Activated T-cell treated with anti-CD3 and anti-CD28 coated beads for 1 hour (primary cell): ENCODE measurements around the gene ASB11.
"Not testable (repeated sequence)": the region's sequence is repeated elsewhere in the genome, so short reads cannot be mapped to it uniquely, and the experiment has no call there.

Experiments
- DNase-seq: peaks from one replicate; pipeline ENCODE4 v3.0.0-alpha.2; 2020; ENCODE audit warnings: low read depth

The ASB11 gene

DNA sequence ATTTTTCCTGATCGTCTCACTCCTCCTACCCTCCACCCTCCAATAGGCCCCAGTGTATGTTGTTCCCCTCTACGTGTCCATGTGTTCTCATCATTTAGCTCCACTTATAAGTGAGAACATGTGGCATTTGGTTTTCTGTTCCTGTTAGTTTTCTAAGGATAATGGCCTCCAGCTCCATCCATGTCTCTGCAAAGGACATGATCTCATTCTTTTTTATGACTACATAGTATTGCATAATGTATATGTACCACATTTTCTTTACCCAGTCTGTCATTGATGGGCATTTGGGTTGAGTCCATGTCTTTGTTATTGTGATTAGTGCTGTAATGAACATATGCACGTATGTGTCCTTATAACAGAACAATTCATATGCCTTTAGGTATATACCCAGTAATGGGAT, 9.5 kb downstream of the ASB11 start:
- not testable (repeated sequence) for DNase-seq

DNA sequence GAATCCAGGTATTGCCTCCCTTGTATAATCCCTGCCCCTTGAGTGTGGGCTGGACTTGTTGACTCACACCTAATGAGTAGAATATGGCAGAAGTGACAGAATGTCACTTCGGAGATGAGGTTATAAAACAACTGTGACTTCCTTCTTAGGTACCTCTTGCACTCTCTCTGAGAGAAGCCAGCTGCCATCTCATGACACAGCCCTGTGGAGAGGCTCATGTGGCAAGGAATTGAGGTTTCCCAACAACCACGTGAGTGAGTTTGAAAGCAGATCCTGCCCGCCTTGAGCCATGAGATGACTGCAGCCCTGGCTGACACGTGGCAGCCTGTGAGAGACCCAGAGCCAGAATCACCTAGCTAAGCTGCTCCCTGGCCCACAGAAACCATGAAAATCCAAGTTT, 13.5 kb downstream of the ASB11 start:
- no peak for DNase-seq

DNA sequence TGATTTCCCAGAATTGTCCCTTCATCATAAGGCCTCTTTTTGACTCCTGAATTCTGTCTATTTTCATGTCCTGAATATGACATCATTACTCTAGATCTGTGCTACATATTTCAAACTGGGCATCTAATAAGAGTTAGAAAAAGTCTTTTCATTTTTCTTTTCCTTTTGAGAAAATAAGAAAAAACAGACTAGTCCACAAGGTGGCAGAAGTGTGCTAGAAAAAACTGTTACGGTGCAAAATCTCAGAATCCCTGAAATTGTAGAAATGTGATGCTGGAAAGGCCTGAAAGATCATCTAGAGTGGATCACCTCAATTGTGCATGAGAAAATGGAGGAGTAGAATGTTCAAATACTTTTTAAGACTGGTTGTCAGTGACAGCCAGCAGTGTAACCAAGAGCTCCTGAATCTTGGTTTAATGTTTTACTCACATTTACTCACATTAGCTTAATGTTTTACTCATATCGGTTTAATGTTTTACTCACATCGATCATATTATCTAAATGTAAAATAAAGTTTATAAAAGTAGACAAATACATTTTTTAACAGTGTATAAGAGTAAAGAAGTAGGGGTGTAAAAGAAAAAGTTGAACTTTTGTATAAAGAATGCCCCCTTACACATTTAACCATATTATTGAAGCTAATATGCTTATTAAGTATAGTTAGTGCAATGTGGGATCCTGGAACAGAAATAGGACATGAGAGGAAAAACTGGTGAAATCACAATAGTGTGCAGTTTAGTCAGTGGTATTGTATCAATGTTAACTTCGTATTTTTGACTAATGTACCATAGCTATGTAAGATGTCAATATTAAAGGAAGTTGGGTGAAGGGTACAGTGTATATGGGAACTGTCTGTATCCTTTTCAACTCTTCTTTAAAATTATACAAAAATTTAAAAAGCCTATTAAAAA, 15.2 kb downstream of the ASB11 start:
- no peak for DNase-seq

DNA sequence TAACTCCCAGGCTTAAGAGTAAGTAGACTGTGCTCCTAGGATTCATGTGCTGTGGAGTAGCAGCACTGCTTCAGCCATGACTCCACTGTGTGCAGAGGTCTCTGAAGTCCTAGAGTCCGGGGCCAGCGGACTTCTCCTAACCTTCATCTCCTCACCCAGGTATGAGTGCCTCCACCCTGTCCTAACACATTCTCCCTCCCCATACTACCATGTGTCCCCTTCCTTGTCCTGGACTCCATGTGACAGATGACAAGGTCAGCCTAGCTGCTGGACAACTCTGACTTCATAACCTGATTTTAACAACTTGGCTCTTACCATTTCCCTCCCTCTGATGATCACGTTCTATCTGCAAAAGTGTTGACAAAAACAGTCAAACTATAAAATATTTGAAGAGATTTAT, 16.7 kb downstream of the ASB11 start:
- DNase-seq, result no peak

DNA sequence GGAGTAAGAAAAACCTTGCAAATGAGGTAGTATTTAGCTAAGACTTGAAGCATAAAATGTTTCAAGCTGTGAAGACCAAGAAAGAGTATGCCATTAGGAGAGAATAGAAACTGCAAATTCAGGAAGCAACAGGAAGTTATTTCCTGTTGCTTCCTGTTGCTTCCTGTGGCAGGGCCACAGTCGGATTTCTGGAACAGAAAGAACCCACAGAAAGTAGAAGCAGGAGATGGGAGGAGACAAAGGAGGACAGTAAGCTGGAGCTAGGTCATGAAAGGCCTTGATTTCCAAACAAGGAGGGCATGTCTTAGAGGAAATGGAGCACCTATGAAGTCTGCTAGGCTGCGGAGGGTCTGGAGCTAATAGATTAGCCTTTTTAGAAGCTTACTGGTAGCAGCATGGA, 17.2 kb downstream of the ASB11 start:
- no peak for DNase-seq

GRCh38 chrX:15293451-15293850, 22.0 kb downstream of the ASB11 start:
- no peak for DNase-seq

DNA sequence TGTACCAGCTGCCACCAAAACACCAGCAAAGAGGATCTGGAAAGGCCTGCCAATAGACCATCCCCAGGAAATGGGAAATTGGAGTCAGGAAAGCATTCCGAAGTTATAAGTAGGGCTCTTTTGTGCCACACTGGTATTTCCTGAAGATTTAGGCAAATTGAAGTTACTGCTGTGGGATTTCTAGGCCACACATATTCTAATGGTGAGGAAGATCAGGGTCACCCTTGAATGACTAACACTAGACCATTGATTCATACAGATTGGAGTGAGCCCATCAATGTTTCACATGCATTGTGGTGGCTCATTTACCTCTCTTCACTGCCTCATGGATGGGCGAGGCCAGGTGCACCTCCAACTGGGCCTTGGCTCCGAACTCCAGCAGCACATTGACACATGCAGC, 22.6 kb downstream of the ASB11 start:
- no peak for DNase-seq

DNA sequence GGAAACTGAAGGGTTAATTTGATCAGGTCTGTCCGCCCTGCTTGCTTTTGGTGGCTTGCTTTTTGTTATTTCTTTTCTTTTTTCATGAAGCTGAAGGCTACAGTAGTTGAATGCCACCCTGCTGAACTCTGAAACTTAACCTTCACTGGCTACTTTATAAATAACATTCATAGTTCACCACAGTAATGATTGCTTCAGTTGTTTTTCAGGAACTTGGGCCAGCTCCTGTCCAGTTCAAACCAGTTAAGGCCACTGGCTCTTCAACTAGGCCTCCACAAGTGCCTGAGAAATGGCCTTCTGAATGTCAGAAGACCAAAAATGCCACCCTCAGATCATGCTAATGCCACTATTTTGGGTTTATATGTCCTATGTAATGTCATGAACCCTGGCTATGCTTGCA, 37.8 kb downstream of the ASB11 start:
- DNase-seq, result no peak

- DNase-seq, result no peak
These were observed 40.5 kb downstream of the ASB11 start for GRCh38 chrX:15274946-15275345.

- DNase-seq, result not testable (repeated sequence)
These were observed 42.2 kb downstream of the ASB11 start for GRCh38 chrX:15273275-15273674.

GRCh38 chrX:15271757-15272156, 43.7 kb downstream of the ASB11 start:
- DNase-seq, result no peak

- no peak for DNase-seq
These were observed 45.6 kb downstream of the ASB11 start, which contains the start of gene ASB9 for GRCh38 chrX:15269618-15270521. Gene ASB9, minus strand, starts transcription at chrX:15270083. Its CDS starts 209 bp downstream, at chrX:15269874.

- no peak for DNase-seq
These were observed 46.3 kb downstream of the ASB11 start for GRCh38 chrX:15269120-15269519.

- DNase-seq, result no peak
These were observed 60.6 kb downstream of the ASB11 start for GRCh38 chrX:15254852-15255251.

- DNase-seq, result no peak
These were observed 69.5 kb downstream of the ASB11 start for GRCh38 chrX:15245896-15246295.

- no peak for DNase-seq
These were observed 71.0 kb downstream of the ASB11 start for GRCh38 chrX:15244421-15244820.

GRCh38 chrX:15242899-15243555, 72.4 kb downstream of the ASB11 start:
- peak; percentile 19 for DNase-seq

- no peak for DNase-seq
These were observed 74.1 kb downstream of the ASB11 start for GRCh38 chrX:15241301-15241700.

DNA sequence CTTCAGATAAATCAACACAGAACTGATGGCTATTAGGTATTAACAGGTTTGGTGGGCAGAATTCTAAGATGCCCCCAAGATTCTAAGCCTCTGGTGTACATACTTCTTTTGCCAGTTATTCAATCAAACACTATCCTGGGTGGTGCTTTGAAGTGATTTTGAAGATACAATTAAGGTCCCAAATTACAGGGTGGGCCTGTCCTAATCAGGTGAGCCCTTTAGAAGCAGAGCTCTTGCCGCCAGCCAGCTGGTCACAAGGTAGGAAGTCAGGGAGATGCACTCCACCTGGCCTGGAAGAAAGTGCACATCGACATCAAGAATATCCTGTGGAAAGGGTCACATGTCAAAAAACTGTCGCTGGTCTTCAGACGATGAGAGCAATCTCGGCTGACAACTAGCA, 75.0 kb downstream of the ASB11 start:
- no peak for DNase-seq

GRCh38 chrX:15236146-15236545, 79.3 kb downstream of the ASB11 start:
- DNase-seq, result no peak

- no peak for DNase-seq
These were observed 80.4 kb downstream of the ASB11 start for GRCh38 chrX:15235001-15235400.

DNA sequence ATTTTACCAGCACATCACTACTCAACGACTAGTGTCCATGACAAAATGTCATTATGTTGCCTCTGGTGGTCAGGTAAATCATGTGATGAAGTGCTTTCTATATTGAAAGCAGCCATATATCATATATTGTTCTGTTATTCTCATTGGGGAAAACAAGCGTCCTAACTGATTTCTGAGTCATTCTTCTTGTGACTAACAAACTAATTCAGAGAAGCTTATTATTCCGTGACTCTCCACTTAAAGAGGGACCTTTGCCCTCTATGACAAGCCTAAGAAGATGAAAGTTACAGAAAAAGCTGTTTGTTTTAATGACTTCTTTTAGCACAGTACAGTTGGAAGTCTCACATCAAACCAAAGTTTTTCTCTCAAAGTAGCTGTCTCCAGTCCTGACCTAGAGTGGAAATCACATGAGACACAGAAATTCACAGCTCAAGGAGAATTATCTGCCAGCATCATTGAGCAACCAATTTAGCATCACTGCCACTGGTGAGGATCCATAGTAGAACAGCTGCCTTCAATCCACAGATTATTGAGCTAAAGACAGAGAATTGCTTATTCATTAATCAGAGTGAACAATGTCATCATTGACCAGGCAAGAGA, 81.9 kb downstream of the ASB11 start:
- no peak for DNase-seq
